GM12891 (cell line): ENCODE data around the gene CYP26B1.

Experiments used
- DNase-seq: peaks from one replicate; pipeline ENCODE4 v3.0.0; 2011; ENCODE audit warnings: low spot score; ENCODE audit not compliant: insufficient read length
- FAIRE-seq: peaks from 2 replicates; lab custom pipeline; 2011; peaks lifted over from hg19 to GRCh38; lab: Jason Lieb, UNC
- PAX5 ChIP-seq: IDR thresholded peaks from 2 replicates; pipeline ENCODE4 v1.6.1; 2011; ENCODE audit warnings: low read length, moderate library complexity, mild to moderate bottlenecking; ENCODE audit not compliant: insufficient read depth, severe bottlenecking
- POLR2A ChIP-seq: IDR thresholded peaks from 2 replicates; pipeline ENCODE4 v1.6.1; 2011; ENCODE audit warnings: low read depth, low read length, control low read depth
- POLR2AphosphoS5 ChIP-seq: IDR thresholded peaks from 2 replicates; pipeline ENCODE4 v1.6.1; 2011; ENCODE audit warnings: low read depth, low read length, control low read depth
- POU2F2 ChIP-seq: IDR thresholded peaks from 2 replicates; pipeline ENCODE4 v1.6.1; 2011; ENCODE audit warnings: low read depth, mild to moderate bottlenecking, control low read depth, low read length, moderate library complexity
- SPI1 ChIP-seq: IDR thresholded peaks from 2 replicates; pipeline ENCODE4 v1.6.1; 2011; ENCODE audit warnings: low read depth, low read length, control low read depth
- TAF1 ChIP-seq: IDR thresholded peaks from 2 replicates; pipeline ENCODE4 v1.6.1; 2011; ENCODE audit warnings: low read depth, low read length, control low read depth

The CYP26B1 gene

DNA sequence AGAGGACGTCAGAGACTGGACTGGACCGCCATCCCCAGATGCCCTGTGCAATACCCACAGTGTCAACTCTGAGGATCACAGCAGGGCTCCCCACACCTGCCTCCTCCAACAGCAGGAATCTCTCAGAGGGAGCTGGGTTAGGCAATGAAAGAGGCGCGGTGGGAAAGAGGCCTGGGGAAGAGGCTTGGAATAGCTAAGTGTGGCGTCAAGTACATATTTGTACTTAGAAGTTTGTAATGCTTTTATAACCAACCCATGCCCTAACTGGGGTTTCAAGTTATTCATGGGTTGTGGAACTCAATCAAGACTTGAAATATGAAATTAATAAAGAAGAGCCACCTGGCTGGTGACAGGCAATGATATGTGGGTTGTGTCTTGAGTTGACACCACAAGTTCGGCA is 28.7 kb downstream of the CYP26B1 start:
- TF ChIP-seq PAX5 (no peak), SPI1 (no peak), POLR2A (no peak), POLR2AphosphoS5 (no peak), TAF1 (no peak), POU2F2 (no peak)
- no peak for DNase-seq
- FAIRE-seq = no peak

DNA sequence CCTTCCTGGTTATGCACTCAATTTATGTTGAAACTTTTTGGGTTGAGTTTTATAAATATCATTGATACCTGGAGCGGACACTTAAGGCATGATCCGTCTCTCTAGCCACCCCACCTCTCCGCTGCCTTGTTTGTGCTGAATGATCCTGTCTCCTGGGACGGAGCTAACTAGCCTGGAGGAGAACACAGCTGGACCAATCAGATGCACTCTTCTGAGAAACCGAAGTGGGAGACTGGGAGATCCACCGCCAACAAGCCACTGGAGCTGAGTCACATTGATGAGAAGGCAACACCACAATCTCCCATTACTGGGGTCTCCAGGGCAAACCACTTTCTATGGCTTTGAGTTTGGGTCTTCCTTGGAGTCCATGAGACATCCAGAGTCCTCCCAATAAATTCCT is 29.3 kb downstream of the CYP26B1 start:
- FAIRE-seq (no peak), DNase-seq (no peak)
- TF ChIP-seq POU2F2 (no peak), PAX5 (no peak), POLR2AphosphoS5 (no peak), TAF1 (no peak), POLR2A (no peak), SPI1 (no peak)

DNA sequence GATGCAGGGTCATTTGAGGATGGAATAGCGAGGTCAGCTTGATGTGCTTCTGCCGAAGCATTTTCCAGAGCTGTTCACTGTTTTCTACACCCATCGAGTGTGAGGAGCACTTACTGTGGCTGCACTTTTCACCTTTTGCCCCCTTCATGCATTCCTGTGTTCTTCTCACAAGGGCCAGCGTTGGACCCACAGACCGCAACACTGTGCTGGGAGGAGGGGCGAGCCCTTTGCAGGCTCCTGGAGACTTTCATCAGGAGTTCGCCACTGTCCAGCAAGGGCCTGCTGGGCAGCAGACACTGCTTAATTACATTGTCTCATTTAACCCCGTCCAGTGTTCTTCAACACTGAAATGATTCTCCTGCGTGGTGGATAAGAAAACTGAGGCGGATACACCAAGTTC is 29.9 kb downstream of the CYP26B1 start:
- TF ChIP-seq PAX5 = no peak
- TF ChIP-seq POLR2AphosphoS5 = no peak
- no peak for TF ChIP-seq POU2F2
- TF ChIP-seq TAF1 = no peak
- no peak for TF ChIP-seq POLR2A
- TF ChIP-seq SPI1 = no peak
- FAIRE-seq (no peak), DNase-seq (no peak)

DNA sequence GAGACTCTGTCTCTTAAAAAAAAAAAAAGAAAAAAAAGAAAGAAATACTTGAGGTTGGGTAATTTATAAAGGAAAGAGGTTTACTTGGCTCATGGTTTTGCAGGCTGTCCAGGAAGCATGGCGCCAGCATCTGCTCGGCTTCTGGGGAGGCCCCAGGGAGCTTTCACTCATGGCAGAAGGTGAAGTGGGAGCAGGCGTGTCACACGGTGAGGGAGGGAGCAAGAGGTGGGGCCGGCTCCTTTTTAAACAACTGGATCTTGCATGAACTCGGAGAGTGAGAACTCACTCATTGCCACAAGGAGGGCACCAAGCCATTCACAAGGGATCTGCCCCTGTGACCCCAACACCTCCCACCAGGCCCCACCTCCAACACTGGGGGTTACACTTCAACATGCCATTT is 30.6 kb downstream of the CYP26B1 start:
- DNase-seq (no peak), FAIRE-seq (no peak)
- no peak for TF ChIP-seq SPI1
- TF ChIP-seq TAF1 = no peak
- no peak for TF ChIP-seq POLR2AphosphoS5
- TF ChIP-seq PAX5 = no peak
- TF ChIP-seq POU2F2 = no peak
- no peak for TF ChIP-seq POLR2A

DNA sequence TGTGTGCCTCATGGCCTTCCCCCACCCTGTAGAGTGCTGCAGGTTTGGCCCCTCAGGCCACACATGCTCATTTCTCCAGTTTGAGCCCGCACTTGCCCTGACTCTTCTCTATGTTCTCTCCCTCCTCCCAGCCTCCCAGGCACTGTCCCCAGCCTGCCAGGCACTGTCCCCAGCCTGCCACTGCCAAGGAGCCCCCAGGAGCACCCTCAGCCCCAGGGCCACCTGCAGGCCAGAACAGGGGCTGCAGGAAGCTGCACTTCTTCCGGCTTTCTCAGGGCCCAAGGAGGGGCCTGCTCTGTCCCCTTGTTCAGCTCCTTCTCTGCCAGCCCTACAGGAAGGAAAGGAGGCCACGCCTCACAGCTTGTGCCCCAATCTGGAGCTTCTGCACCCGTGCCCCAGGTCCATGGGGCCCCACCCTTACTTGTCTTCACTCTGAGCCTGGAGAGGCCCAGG is 31.6 kb downstream of the CYP26B1 start:
- DNase-seq = no peak
- FAIRE-seq = no peak
- TF ChIP-seq POU2F2 (no peak), POLR2AphosphoS5 (no peak), SPI1 (no peak), PAX5 (no peak), POLR2A (no peak), TAF1 (no peak)

DNA sequence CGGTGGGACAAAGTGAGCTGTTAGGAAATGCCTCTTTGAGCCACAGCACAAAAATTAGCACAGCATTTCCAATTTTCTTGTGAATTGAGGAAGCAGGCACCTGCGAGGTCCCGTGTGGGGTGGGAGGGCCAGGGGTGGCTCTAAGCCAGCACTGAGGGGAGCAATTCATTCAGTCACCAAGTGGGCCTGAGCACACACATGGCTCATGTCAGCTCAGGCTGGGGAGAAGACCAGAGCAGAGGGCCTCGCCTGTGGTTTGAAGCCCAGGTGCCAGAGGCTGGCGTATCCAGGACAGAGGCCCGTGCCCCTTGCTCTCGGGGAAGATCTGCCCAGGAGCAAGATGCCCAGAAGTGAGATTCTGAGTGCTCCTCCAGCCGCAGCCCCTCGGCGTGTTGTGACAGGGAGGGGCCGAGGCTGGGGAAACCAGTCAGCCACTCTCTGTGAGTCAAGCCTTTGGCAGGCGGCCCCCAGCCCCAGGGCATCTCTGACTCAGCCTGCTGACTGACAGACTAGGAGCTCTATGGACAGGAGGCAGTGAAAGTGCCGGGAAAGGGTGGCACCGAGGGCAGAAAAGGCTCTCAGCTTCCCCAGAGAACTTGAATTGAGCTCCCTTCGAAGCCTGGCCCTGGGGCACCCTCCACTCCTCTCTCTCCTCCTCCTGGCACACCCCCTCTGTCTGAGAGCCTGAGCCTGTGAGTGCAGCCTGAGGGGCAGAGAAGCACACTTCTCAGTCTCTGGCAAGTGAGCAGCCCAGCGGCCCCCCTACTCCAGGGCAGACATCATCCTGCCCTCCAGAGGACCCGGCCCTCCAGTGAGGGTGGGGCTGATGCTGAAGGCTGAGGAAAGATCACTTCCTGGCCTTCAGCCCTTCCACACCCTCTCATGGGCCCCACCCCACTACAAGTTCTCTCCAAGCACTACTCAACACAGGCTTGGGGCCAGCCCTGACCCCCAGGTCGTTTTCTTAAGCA is 32.3 kb downstream of the CYP26B1 start:
- DNase-seq (no peak), FAIRE-seq (no peak)
- TF ChIP-seq TAF1 (no peak), PAX5 (no peak), POLR2A (no peak), POLR2AphosphoS5 (no peak), SPI1 (no peak), POU2F2 (no peak)

DNA sequence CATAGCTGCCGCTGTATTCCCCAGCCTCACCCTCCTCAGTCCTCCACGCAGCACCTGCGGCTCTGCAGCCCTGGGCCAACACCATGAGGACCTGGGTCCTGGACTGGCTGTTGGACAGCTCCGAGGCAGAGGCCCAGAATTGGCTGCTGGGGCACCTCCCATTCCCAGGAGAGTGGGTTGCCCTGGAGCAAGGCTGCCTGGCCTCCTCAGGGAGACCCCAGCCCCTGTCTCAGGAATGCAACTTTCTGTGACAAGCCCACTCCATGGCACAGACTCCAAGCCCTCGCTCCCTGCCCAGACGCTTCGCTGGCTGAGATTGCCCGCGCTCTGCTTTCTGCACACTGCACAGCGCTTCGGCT is 33.0 kb downstream of the CYP26B1 start:
- FAIRE-seq = no peak
- TF ChIP-seq PAX5 (no peak), POLR2A (no peak), POLR2AphosphoS5 (no peak), SPI1 (no peak)
- no peak for DNase-seq

DNA sequence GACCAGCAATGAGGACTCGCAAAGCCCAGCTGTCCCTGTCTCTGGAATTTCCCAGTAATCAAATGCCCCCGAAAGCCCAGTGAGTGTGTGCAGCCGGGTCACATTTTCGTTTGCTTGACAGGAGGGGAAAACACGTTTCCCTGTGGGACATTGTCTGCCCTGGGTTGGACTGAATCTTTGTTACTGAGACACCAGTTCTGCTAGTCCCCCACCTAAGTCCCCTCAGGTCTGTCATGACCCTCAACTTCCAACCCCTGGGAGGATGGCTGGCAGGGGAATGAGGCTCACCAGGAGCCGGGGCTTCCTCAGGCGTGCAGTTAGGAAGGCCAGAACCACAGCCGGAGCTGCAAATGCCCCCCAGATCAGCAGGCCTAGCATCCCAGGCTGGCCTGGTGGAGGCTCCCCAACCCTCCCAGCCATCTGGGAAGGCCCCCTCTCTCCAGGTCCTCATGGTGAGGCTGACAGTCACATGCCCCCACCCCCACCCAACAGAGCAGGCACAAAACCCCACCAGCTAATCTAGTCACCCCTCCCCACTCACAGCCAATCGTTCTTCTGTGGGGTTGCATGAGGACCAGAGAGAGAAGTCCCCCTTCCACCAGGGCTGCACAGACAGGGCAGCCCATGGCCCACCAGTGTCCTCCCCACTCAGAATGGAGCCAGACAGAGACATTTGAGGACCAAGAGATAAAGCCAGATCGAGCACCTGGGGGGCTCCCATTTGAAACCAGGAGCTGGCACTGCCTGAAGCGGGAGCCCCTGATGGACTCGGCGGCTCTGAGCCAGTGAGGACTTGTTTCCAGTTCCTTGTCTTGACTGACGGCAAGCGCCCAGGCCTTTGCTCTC is 33.6 kb downstream of the CYP26B1 start:
- TF ChIP-seq POLR2AphosphoS5 = no peak
- no peak for TF ChIP-seq POU2F2
- TF ChIP-seq SPI1 = no peak
- TF ChIP-seq PAX5 = no peak
- no peak for TF ChIP-seq POLR2A
- no peak for TF ChIP-seq TAF1
- DNase-seq (no peak), FAIRE-seq (no peak)

DNA sequence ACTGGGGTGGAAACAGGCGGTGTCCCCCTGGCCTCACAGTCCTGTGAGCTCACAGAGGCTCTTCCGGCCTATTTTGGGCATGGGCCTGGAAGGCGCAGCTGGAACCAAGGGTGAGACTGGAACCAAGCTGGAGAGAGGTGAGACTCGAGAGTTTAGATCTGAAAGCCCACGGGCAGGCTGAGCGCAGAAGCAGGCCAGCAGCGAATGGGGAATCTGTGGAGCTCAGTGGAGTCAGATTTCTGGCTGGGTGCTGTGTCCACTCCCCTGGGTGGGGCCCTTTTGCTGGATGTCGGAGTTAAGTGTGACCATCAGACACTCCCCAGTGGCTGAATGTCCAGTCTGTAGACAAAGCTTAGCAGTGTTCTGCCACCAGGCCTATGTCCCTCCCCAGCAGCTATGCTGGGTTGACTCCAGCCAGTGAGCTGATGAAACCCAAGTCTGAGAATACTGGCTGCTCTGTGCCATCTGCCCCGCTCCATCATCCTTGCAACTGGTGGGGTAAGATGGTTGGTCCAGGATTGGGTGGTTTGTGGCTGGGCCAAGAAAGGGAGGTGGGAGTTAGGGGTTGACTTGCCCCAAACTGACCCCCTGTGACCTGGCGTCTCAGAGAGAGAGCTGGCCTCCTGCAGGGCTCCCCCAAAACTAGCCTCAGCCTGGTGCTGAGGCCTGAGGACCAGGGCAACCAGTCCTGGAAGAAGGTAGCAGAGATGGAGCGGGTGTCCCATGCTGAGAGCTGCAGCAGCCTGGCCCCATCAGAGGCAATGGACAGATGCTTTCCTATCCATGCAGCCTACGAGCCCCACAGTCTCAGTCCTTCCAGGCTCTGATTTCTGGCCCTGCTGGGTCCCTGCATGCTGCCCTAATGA is 34.4 kb downstream of the CYP26B1 start:
- no peak for FAIRE-seq
- no peak for TF ChIP-seq POU2F2
- no peak for TF ChIP-seq SPI1
- no peak for TF ChIP-seq POLR2AphosphoS5
- TF ChIP-seq PAX5 = no peak
- DNase-seq = no peak
